Measurements from ENCODE around the gene STXBP1. TPM values are rescaled to one million over a fixed set of nuclear protein-coding genes. Genes with fewer than 3 reads are reported as not detected.
A peak's percentile ranks its signal among the peaks of the same experiment; 100 is the strongest.

The STXBP1 gene
- total and polyA plus RNA-seq, 12 donors, result 14.4 to 59.2 (median 46.4) TPM

GRCh38 chr9:127563579-127563978, 48.5 kb upstream of the STXBP1 start:
- H3K27ac ChIP-seq, result peak overlapping the region in 9 of 10 donors; percentile 46 to 90 (median 83)
- H3K36me3 ChIP-seq, result peaks cover 0 to 51% (median 0%) of the 10 kb centered on the region in 9 donors
- H3K4me1 ChIP-seq, result peaks cover 20 to 91% (median 75%) of the 10 kb centered on the region in 9 donors
- no peak for DNase-seq
- ATAC-seq, result no peak
- no peaks in the 10 kb centered on the region for H3K9me3 ChIP-seq
- 92 to 97% methylated on average over 13 of the region's 13 CpGs for WGBS, 2 donors
- no peak for TF ChIP-seq CTCF (IDR thresholded peaks at IDR 0.05)
- intact Hi-C loops (cut with DNase I), result loop anchor here in 1 of 10 donors (5.0 kb wide), 1 partner anchor 41 kb away; no protein-coding TSS in a partner anchor
- peaks cover 0 to 7% (median 0%) of the 10 kb centered on the region in 7 donors for H3K27me3 ChIP-seq
- no peak overlapping the region for H3K4me3 ChIP-seq

GRCh38 chr9:127565231-127565630, 46.8 kb upstream of the STXBP1 start:
- no peak for TF ChIP-seq CTCF (IDR thresholded peaks at IDR 0.05)
- H3K4me3 ChIP-seq, result no peak overlapping the region
- no peaks in the 10 kb centered on the region for H3K9me3 ChIP-seq
- DNase-seq (no peak), ATAC-seq (no peak)
- intact Hi-C loops (cut with DNase I), result loop anchor here in 4 of 10 donors (5.0 kb wide), 3 partner anchors 33 to 43 kb away; no protein-coding TSS in a partner anchor
- H3K36me3 ChIP-seq, result peaks cover 0 to 39% (median 0%) of the 10 kb centered on the region in 9 donors
- peaks cover 0 to 8% (median 0%) of the 10 kb centered on the region in 7 donors for H3K27me3 ChIP-seq
- no peak overlapping the region for H3K27ac ChIP-seq
- peaks cover 20 to 84% (median 71%) of the 10 kb centered on the region in 9 donors for H3K4me1 ChIP-seq
- WGBS, 2 donors, result 94% methylated on average over 11 of the region's 11 CpGs

GRCh38 chr9:127566351-127567001, 45.6 kb upstream of the STXBP1 start:
- peaks cover 20 to 80% (median 61%) of the 10 kb centered on the region in 9 donors for H3K4me1 ChIP-seq
- peaks cover 0 to 30% (median 0%) of the 10 kb centered on the region in 9 donors for H3K36me3 ChIP-seq
- intact Hi-C loops (cut with DNase I), result loop anchor here in 5 of 10 donors (2.0 to 5.0 kb wide), 4 partner anchors 34 to 44 kb away; no protein-coding TSS in a partner anchor
- peaks cover 0 to 8% (median 0%) of the 10 kb centered on the region in 7 donors for H3K27me3 ChIP-seq
- no peak for TF ChIP-seq CTCF (IDR thresholded peaks at IDR 0.05)
- 32 to 46% methylated on average over 11 of the region's 11 CpGs for WGBS, 2 donors
- H3K9me3 ChIP-seq, result no peaks in the 10 kb centered on the region
- ATAC-seq, result no peak
- peak overlapping the region; percentile 59 to 93 (median 88) for H3K4me3 ChIP-seq
- DNase-seq, result no peak
- H3K27ac ChIP-seq, result peak overlapping the region; percentile 71 to 96 (median 92)

- H3K4me3 ChIP-seq, result peak overlapping the region; percentile 59 to 93 (median 88)
- H3K27ac ChIP-seq, result peak overlapping the region; percentile 71 to 96 (median 92)
- DNase-seq, result peak; percentile 67 to 69
- peaks cover 0 to 8% (median 0%) of the 10 kb centered on the region in 7 donors for H3K27me3 ChIP-seq
- TF ChIP-seq CTCF (IDR thresholded peaks at IDR 0.05), result no peak
- peak; percentile 46 to 81 (median 72) for ATAC-seq
- intact Hi-C loops (cut with DNase I), result loop anchor here in 5 of 10 donors (2.0 to 5.0 kb wide), 4 partner anchors 35 to 45 kb away; no protein-coding TSS in a partner anchor
- peaks cover 16 to 73% (median 54%) of the 10 kb centered on the region in 9 donors for H3K4me1 ChIP-seq
- peaks cover 0 to 30% (median 0%) of the 10 kb centered on the region in 9 donors for H3K36me3 ChIP-seq
- H3K9me3 ChIP-seq, result no peaks in the 10 kb centered on the region
- 3 to 4% methylated on average over 16 of the region's 16 CpGs for WGBS, 2 donors
Observed at GRCh38 chr9:127567035-127567729, 44.9 kb upstream of the STXBP1 start.

Measured in heart right ventricle (tissue), 16 donors.